GM12891 (cell line): ENCODE results near the gene NCCRP1.

Experiments used
- PAX5 ChIP-seq: IDR thresholded peaks from 2 replicates; pipeline ENCODE4 v1.6.1; 2011; ENCODE audit warnings: low read length, moderate library complexity, mild to moderate bottlenecking; ENCODE audit not compliant: insufficient read depth, severe bottlenecking
- POLR2A ChIP-seq: IDR thresholded peaks from 2 replicates; pipeline ENCODE4 v1.6.1; 2011; ENCODE audit warnings: low read depth, low read length, control low read depth
- POLR2AphosphoS5 ChIP-seq: IDR thresholded peaks from 2 replicates; pipeline ENCODE4 v1.6.1; 2011; ENCODE audit warnings: low read depth, low read length, control low read depth

- TF ChIP-seq POLR2AphosphoS5: no peak
- no peak for TF ChIP-seq POLR2A
- TF ChIP-seq PAX5: no peak
Measured at GRCh38 chr19:39148939-39149529, 47.7 kb upstream of the NCCRP1 start.
